Superior temporal gyrus (tissue), 1 donor: ENCODE measurements around the gene PARG.
A peak's percentile ranks its signal among the peaks of the same experiment; 100 is the strongest.
"Not testable (repeated sequence)": the region's sequence is repeated elsewhere in the genome, so short reads cannot be mapped to it uniquely, and the experiment has no call there.

ENCODE experiments used
- DNase-seq: peaks from one replicate; pipeline ENCODE4 v3.0.0-alpha.2; 2016; ENCODE audit errors: extremely low spot score

PARG gene

GRCh38 chr10:49941447-49942338 lies at the start of gene PARG, which contains the start of gene TIMM23B:
Gene PARG, minus strand, starts transcription at chr10:49942027. Its CDS starts 302 bp downstream, at chr10:49941725.
Gene TIMM23B, plus strand, starts transcription at chr10:49942053. Its CDS starts 142 bp downstream, at chr10:49942195.
- peak; percentile 84 for DNase-seq

- not testable (repeated sequence) for DNase-seq
Observed at GRCh38 chr10:49988376-49988775, 46.5 kb upstream of the PARG start, which contains the start of gene AGAP6. Gene AGAP6, plus strand, starts transcription at chr10:49988406. Its CDS starts 310 bp downstream, at chr10:49988716.

DNA sequence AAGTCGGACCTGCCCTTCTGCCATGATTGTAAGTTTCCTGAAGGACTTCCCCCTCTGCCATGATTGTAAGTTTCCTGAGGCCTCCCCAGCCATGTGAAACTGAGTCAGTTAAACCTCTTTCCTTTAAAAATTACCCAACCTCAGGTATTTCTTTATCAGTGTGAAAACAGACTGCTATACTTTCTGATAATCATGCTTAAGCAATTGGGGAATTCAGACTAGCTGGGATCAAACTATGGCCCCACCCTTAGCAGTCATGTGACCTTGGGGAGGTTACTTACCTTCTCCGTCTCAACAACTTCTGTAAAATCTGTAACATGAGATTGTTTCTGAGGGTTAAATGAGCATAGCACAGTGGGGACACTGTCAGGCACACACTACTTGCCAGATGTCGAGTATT lies 45.4 kb upstream of the PARG start:
- DNase-seq, result not testable (repeated sequence)

DNA sequence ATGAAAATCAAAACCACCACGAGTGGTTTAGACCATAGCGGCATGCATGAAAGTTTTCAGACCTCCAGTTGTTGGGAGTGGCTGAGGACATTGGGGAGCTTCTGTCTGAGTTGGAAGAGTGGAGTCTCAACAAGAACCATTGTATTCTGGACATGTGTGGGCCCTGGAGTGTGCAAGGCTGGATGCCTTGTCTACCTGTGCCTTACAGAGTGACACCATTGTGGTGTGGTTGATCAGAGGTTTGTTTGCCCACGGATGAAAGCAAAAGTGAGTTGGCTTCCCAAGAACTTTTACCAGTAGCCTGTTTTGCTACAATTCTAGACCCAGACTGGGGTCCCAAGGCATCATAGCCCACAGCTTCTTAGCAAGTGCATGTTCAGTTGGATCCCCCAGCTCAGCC lies 35.9 kb upstream of the PARG start:
- not testable (repeated sequence) for DNase-seq

GRCh38 chr10:49972094-49972493 lies 30.3 kb upstream of the PARG start:
- DNase-seq, result not testable (repeated sequence)

DNA sequence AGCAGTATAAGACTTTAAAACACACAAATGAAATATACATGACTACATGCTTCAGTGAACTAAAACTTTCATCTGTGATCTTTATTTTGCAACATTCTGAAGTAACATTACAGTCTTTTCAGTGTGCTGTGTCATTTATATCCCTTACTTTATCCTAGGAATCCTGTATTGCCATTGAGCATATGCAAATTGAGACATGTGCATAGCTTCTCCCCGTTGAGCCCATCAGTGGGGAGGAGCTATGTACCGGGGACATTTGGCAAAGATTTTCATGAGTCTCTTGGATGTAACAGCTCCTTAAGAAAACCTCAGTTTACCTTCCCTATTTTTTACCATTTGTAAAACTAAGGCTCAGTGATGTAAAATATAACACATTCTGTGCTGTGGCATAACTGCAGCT lies 29.6 kb upstream of the PARG start:
- DNase-seq, result not testable (repeated sequence)

GRCh38 chr10:49970331-49970857 lies 28.6 kb upstream of the PARG start:
- not testable (repeated sequence) for DNase-seq

DNA sequence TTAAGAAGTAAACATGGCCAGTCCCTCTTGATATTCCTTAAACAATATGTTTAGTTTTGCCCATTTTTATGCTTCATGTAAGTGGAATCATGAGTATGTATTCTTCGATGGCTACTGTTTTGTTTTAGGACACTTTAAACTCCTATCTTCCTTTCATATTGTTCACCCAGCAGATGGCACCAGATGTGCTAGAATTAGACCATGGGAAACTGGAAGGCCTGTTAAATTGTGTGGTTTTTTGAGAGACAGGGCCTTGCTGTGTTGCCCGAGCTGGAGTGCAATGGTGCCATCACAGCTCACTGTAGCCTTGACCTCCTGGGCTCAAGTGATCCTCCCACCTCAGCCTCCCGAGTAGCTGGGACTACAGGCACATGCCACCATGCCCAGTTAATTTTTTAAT lies 11.3 kb upstream of the PARG start:
- DNase-seq, result not testable (repeated sequence)

GRCh38 chr10:49952006-49952405 lies 10.2 kb upstream of the PARG start:
- not testable (repeated sequence) for DNase-seq

DNA sequence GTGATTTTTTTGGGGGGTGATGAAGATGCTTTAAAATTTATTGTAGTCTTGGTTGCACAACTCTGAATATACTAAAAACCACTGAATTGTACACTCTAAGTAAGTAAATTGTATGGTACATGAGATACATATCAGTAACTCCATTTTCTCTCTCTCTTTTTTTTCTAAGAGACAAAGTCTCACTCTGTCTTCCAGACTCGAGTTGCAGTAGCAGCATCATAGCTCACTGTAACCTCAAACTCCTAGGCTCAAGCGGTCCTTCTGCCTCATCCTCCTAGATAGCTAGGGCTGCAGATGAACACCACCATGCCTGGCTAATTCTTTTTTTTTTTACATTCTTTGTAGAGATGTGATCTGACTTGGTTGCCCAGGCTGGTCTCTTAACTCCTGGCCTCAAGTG lies 6.9 kb upstream of the PARG start:
- not testable (repeated sequence) for DNase-seq

DNA sequence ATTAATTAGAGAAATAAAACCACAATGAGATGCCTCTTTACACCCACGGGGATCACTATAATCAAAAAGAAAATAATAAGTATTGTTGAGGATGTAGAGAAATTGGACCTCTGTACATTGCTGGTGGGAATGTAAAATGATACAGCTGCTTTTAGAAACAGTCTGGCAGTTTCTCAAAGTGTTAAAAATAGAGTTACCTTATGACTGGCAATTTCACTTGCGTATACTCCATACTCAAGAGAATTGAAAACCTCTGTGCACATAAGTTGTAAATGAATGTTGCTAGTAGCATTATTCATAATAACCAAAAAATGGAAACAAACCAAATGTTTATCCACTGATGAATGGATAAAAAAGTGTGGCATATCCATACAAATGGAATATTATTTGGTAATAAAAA lies 6.3 kb upstream of the PARG start:
- DNase-seq, result not testable (repeated sequence)

GRCh38 chr10:49943607-49944006 lies 1.8 kb upstream of the PARG start:
- not testable (repeated sequence) for DNase-seq

- DNase-seq, result not testable (repeated sequence)
Observed at GRCh38 chr10:49942339-49942705, 495 bp upstream of the PARG start.

- DNase-seq, result not testable (repeated sequence)
Observed at GRCh38 chr10:49931959-49932728, 9.7 kb downstream of the PARG start.

DNA sequence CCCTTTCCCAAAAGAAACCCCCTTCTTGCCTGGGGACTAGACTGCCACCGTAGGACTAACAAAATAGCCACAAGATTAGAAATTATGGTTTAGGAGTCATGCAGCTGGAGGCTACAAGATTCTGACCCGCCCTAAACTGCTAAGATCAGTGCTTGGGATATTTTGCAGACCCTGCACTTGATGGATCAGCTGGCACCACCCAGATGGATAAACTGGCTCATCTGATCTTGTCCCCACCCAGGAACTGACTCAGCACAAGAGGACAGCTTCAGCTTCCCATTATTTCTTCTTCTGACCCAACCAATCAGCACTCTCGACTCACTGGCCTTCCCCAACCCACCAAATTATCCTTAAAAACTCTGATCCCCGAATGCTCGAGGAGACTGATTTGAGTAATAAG lies 10.6 kb downstream of the PARG start:
- not testable (repeated sequence) for DNase-seq

GRCh38 chr10:49923572-49923971 lies 18.3 kb downstream of the PARG start:
- not testable (repeated sequence) for DNase-seq

DNA sequence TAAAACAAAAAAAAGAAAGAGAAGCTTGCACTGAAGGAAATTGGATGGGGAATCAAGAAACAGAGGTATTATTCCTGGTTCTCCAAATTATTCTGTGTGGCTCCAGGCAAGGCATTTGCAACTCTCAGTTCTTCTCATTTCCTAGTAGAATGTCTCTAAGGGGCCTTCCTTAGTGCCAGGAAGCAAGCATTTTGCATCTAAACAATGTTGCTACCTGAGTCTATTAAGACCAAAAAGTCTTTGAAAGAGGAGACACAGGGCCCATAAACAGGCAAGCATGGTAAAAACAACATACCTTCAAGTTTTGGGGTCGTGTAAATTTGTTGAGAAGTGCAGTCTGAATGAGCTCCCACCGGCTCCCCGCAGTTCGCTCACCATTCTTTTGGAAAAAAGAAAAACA lies 19.8 kb downstream of the PARG start:
- DNase-seq, result not testable (repeated sequence)

DNA sequence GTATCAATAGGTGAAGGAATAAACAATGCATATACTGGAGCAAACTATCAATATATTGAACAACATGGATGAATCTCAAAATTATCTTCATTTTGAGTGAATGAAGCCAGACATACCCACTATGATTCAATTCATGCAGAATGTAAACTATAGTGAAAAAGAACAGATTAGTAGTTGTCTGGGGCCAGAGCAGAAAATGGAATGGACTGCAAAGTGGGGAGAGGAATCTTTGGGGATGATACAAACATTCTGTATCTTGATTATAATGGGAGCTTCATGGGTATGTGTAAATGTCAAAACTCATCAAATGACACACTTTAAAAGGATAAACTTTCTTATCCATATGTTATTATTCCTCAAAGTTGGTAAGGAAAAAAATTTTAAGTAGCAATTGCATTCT lies 23.9 kb downstream of the PARG start:
- DNase-seq, result not testable (repeated sequence)

GRCh38 chr10:49916451-49916850 lies 25.4 kb downstream of the PARG start:
- not testable (repeated sequence) for DNase-seq

GRCh38 chr10:49910295-49910694 lies 31.5 kb downstream of the PARG start:
- DNase-seq, result not testable (repeated sequence)

GRCh38 chr10:49908290-49909080 lies 33.3 kb downstream of the PARG start:
- DNase-seq, result not testable (repeated sequence)
